B cell (primary cell): ENCODE results near the gene TP63. TPM values are rescaled to one million over a fixed set of nuclear protein-coding genes. Genes with fewer than 3 reads are reported as not detected.

Experiments used
- ATAC-seq: fragments of 200-7000 bp; cut with Tn5 transposase; one replicate; pipeline ENCODE4 v1.10.0; 2021; ENCODE audit warnings: low read depth, mild to moderate bottlenecking, moderate number of reproducible peaks, moderate library complexity
- CTCF ChIA-PET: fragments of 350-600 bp; sonication (Branson Sonifier 250); formaldehyde crosslinking; loops from one replicate; lab custom pipeline; 2021; ENCODE audit warnings: antibody characterized with exemption, inconsistent platforms; lab: Charles Lee
- POLR2A ChIA-PET: fragments of 350-600 bp; sonication (Branson Sonifier 250); formaldehyde crosslinking; loops from one replicate; lab custom pipeline; 2021; ENCODE audit warnings: antibody characterized with exemption; lab: Charles Lee
- DNase-seq: peaks from one replicate; pipeline ENCODE4 v3.0.0; 2013
- H2AFZ ChIP-seq: 2 replicates; pipeline ENCODE4 v1.6.1; 2012; ENCODE audit warnings: mild to moderate bottlenecking, low read depth, low read length; ENCODE audit not compliant: insufficient read depth, poor library complexity, severe bottlenecking
- H3K27ac ChIP-seq, 2 donors: 1 replicate in 1 of 2; 2 replicates in 1 of 2; pipeline ENCODE4 v1.5.1; 2012 to 2013; ENCODE audit warnings: low read length in 2 of 2, mild to moderate bottlenecking in 2 of 2, moderate library complexity in 1 of 2
- H3K27me3 ChIP-seq, 4 experiments: fragments of 200-600 bp in 1 of 4; sonication (generic) in 1 of 4; replicated peaks in 1 of 4; 1 replicate in 2 of 4; 2 replicates in 2 of 4; pipeline versions ENCODE4 v1.6.1 to v1.7.0; 2013 to 2016; ENCODE audit warnings: low read length in 3 of 4, mild to moderate bottlenecking in 2 of 4, mixed read lengths in 1 of 4, moderate library complexity in 1 of 4; ENCODE audit not compliant: insufficient read depth in 4 of 4, control insufficient read depth in 3 of 4; ENCODE audit errors: control extremely low read depth in 1 of 4
- H3K36me3 ChIP-seq, 2 experiments: replicated peaks in 1 of 2; 1 replicate in 1 of 2; 2 replicates in 1 of 2; pipeline versions ENCODE4 v1.6.1 to v1.7.1; 2013; ENCODE audit warnings: low read length in 1 of 2; ENCODE audit not compliant: insufficient read depth in 2 of 2, control insufficient read depth in 1 of 2; ENCODE audit errors: control extremely low read depth in 1 of 2, extremely low read depth in 1 of 2
- H3K4me1 ChIP-seq, 2 donors: fragments of 200-600 bp in 1 of 2; sonication (generic) in 1 of 2; 1 replicate in 1 of 2; 2 replicates in 1 of 2; pipeline versions ENCODE4 v1.5.1 to v1.6.1; 2013 to 2017; ENCODE audit warnings: low read length in 2 of 2; ENCODE audit not compliant: control insufficient read depth in 2 of 2, insufficient read depth in 2 of 2
- H3K4me2 ChIP-seq: replicated peaks from 2 replicates; pipeline ENCODE3; 2012; ENCODE audit warnings: mild to moderate bottlenecking, low read depth, low read length; ENCODE audit not compliant: poor library complexity, severe bottlenecking
- H3K4me3 ChIP-seq, 5 experiments: fragments of 200-600 bp in 1 of 5; sonication (generic) in 1 of 5; 1 replicate in 3 of 5; 2 replicates in 2 of 5; pipeline versions ENCODE4 v1.5.1 to v1.7.0; 2011 to 2016; ENCODE audit warnings: low read length in 4 of 5, mild to moderate bottlenecking in 4 of 5, low read depth in 2 of 5, control low read depth in 1 of 5, moderate library complexity in 1 of 5; ENCODE audit not compliant: insufficient read depth in 1 of 5; ENCODE audit errors: control extremely low read depth in 1 of 5, extremely low read depth in 1 of 5
- H3K79me2 ChIP-seq: fragments of 200-600 bp; sonication (generic); one replicate; pipeline ENCODE4 v1.6.0; 2016; ENCODE audit warnings: low read length; ENCODE audit not compliant: control insufficient read depth, insufficient read depth
- H3K9ac ChIP-seq: fragments of 200-600 bp; sonication (generic); 2 replicates; pipeline ENCODE4 v1.6.1; 2017; ENCODE audit warnings: mild to moderate bottlenecking, low read length, moderate library complexity
- H3K9me3 ChIP-seq, 3 donors: one replicate each; pipeline versions ENCODE4 v1.6.1 to v1.7.1; 2013; ENCODE audit warnings: low read length in 2 of 3; ENCODE audit not compliant: control insufficient read depth in 2 of 3, insufficient read depth in 1 of 3; ENCODE audit errors: control extremely low read depth in 1 of 3
- H4K20me1 ChIP-seq: 2 replicates; pipeline ENCODE4 v1.6.0; 2012; ENCODE audit warnings: mild to moderate bottlenecking, low read length; ENCODE audit not compliant: insufficient read depth, control insufficient read depth, poor library complexity, severe bottlenecking
- H3K27ac Mint-ChIP-seq: one replicate; pipeline ENCODE4 v1.8.0; 2021; ENCODE audit warnings: mixed read lengths
- H3K27me3 Mint-ChIP-seq: one replicate; pipeline ENCODE4 v1.8.0; 2021; ENCODE audit warnings: mixed read lengths
- H3K4me1 Mint-ChIP-seq: one replicate; pipeline ENCODE4 v1.8.0; 2021; ENCODE audit warnings: mixed read lengths
- H3K4me3 Mint-ChIP-seq: one replicate; pipeline ENCODE4 v1.8.0; 2021; ENCODE audit warnings: mixed read lengths
- H3K9me3 Mint-ChIP-seq: one replicate; pipeline ENCODE4 v1.8.0; 2022; ENCODE audit warnings: mixed read lengths; ENCODE audit not compliant: insufficient read depth
- EZH2 ChIP-seq: IDR thresholded peaks from 2 replicates; pipeline ENCODE4 v1.6.1; 2012; ENCODE audit warnings: borderline replicate concordance, low read depth, mild to moderate bottlenecking, moderate library complexity, low read length; ENCODE audit not compliant: insufficient read depth, poor library complexity, severe bottlenecking
- WGBS: methylation state at CpG from one replicate; pipeline ENCODE4 v1.1.5; 2013; ENCODE audit warnings: missing lambda C conversion rate; ENCODE audit not compliant: insufficient coverage; 5-methylcytosine and 5-hydroxymethylcytosine counted together
- intact Hi-C: fragments of 100-400 bp; cut with micrococcal nuclease; formaldehyde crosslinking; loops from one replicate; pipeline ENCODE4 v1.10.0; 2022
- polyA plus RNA-seq: library from polyadenylated mRNA; depleted of rRNA; stranded (reverse); fragments of >200 nt; gene quantifications from 2 replicates; pipeline ENCODE4 v1.2.3, GENCODE V29; 2012
- total RNA-seq, 2 donors: library from RNA; stranded (reverse); fragments of 120-200 nt in 1 of 2; gene quantifications; 1 replicate in 1 of 2; 2 replicates in 1 of 2; pipeline versions ENCODE4 v1.2.3 to v1.2.4, GENCODE V29; 2013 to 2022
- TF ChIP-seq, protein P1 (sequence below): fragments of 200-600 bp; IDR thresholded peaks from one replicate; pipeline ENCODE4 v1.8.0; 2022; ENCODE audit warnings: antibody characterized with exemption, mild to moderate bottlenecking

Gene TP63
- total and polyA plus RNA-seq, 2 donors (not counting 1 experiment from before 2014, with no cell fraction given), result 1.2 to 2.0 TPM

DNA sequence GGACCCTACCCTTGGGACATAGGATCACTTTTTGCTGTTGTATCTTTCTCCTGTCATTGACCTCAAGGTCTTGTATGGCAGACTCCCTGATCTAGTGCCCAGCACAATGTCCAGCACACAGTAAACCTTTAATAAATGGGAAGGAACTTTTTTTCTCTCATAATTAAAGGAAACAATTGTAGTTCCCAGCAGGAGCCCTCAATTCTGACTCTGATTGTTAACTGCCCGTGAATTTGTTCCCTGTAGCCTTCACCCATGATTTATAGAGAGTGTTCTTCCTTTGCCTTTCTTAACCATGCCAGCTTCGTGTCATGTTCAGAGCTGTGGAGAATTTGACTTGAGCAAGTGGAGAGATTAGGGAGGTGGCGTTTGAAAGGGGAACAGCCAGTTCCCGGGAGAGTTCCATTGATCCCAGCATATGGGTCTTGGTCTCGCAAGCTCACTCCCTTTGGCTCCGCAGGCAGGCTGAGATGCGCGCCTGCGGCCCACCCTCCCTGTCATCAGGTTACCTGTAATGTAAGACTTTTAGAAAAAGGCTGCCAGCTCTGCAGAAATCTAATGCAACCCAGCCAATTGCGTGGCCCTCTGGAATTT is 182.6 kb downstream of the TP63 start:
- CTCF ChIA-PET, result no interaction called here
- no peak for DNase-seq
- intact Hi-C loops, result no loop called here
- H2AFZ ChIP-seq, result no peak overlapping the region
- no peak overlapping the region for H3K4me3 ChIP-seq
- H3K9ac ChIP-seq, result no peak overlapping the region
- TF ChIP-seq, protein P1, sequence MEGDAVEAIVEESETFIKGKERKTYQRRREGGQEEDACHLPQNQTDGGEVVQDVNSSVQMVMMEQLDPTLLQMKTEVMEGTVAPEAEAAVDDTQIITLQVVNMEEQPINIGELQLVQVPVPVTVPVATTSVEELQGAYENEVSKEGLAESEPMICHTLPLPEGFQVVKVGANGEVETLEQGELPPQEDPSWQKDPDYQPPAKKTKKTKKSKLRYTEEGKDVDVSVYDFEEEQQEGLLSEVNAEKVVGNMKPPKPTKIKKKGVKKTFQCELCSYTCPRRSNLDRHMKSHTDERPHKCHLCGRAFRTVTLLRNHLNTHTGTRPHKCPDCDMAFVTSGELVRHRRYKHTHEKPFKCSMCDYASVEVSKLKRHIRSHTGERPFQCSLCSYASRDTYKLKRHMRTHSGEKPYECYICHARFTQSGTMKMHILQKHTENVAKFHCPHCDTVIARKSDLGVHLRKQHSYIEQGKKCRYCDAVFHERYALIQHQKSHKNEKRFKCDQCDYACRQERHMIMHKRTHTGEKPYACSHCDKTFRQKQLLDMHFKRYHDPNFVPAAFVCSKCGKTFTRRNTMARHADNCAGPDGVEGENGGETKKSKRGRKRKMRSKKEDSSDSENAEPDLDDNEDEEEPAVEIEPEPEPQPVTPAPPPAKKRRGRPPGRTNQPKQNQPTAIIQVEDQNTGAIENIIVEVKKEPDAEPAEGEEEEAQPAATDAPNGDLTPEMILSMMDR, result no peak
- no peak for TF ChIP-seq EZH2
- no peak overlapping the region for H3K4me2 ChIP-seq
- Mint-ChIP-seq H3K4me1 (no peaks in the 10 kb centered on the region), H3K4me3 (no peak overlapping the region), H3K27me3 (no peaks in the 10 kb centered on the region), H3K9me3 (no peaks in the 10 kb centered on the region), H3K27ac (no peak overlapping the region)
- POLR2A ChIA-PET, result no interaction called here
- ATAC-seq, result no peak
- no peaks in the 10 kb centered on the region for H3K4me1 ChIP-seq
- WGBS, result 81% methylated on average over 8 of the region's 10 CpGs
- no peaks in the 10 kb centered on the region for H3K9me3 ChIP-seq
- H4K20me1 ChIP-seq, result no peaks in the 10 kb centered on the region
- no peaks in the 10 kb centered on the region for H3K79me2 ChIP-seq
- H3K27ac ChIP-seq, result no peak overlapping the region
- H3K36me3 ChIP-seq, result no peaks in the 10 kb centered on the region
- no peaks in the 10 kb centered on the region for H3K27me3 ChIP-seq

DNA sequence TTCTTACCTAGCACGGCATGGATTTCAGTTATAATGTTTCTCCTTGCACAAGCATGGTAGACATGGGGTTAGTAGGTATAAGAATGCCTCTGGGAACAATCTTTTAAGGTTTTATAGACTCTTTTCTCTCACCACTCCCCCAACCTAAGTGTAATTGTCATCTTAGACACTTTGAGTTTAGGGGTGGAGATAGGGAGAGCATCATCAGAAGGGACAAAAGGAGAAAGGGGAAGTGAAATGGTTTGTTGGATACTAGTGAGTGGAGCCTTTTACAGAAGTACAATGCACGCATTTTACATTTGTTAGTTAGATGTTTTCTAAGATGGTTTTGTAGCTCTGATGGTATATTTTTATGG is 189.2 kb downstream of the TP63 start:
- no CpG with 5 or more reads among the region's 2 CpGs for WGBS
- POLR2A ChIA-PET, result no interaction called here
- TF ChIP-seq, protein P1, result no peak
- no peak for TF ChIP-seq EZH2
- H3K9me3 Mint-ChIP-seq, result no peaks in the 10 kb centered on the region
- ATAC-seq, result no peak
- CTCF ChIA-PET, result no interaction called here
- no peaks in the 10 kb centered on the region for H3K4me1 ChIP-seq
- no peak overlapping the region for H3K9ac ChIP-seq
- H2AFZ ChIP-seq, result no peak overlapping the region
- H3K9me3 ChIP-seq, result no peaks in the 10 kb centered on the region
- H3K27ac ChIP-seq, result no peak overlapping the region
- no peak overlapping the region for H3K4me2 ChIP-seq
- no peak overlapping the region for H3K4me3 Mint-ChIP-seq
- H3K79me2 ChIP-seq, result no peaks in the 10 kb centered on the region
- no peak overlapping the region for H3K27ac Mint-ChIP-seq
- no peaks in the 10 kb centered on the region for H3K36me3 ChIP-seq
- DNase-seq, result no peak
- intact Hi-C loops, result no loop called here
- no peaks in the 10 kb centered on the region for H3K27me3 Mint-ChIP-seq
- H4K20me1 ChIP-seq, result no peaks in the 10 kb centered on the region
- H3K27me3 ChIP-seq, result no peaks in the 10 kb centered on the region
- H3K4me3 ChIP-seq, result no peak overlapping the region
- no peaks in the 10 kb centered on the region for H3K4me1 Mint-ChIP-seq
